CD4-positive, alpha-beta T cell treated with Interleukin-4 for 1 hour (primary cell): ENCODE results near the gene PIK3R4.

ENCODE experiments used
- DNase-seq, 2 donors: peaks; one replicate each; pipeline ENCODE4 v3.0.0-alpha.2; 2020 to 2022

The PIK3R4 gene

DNA sequence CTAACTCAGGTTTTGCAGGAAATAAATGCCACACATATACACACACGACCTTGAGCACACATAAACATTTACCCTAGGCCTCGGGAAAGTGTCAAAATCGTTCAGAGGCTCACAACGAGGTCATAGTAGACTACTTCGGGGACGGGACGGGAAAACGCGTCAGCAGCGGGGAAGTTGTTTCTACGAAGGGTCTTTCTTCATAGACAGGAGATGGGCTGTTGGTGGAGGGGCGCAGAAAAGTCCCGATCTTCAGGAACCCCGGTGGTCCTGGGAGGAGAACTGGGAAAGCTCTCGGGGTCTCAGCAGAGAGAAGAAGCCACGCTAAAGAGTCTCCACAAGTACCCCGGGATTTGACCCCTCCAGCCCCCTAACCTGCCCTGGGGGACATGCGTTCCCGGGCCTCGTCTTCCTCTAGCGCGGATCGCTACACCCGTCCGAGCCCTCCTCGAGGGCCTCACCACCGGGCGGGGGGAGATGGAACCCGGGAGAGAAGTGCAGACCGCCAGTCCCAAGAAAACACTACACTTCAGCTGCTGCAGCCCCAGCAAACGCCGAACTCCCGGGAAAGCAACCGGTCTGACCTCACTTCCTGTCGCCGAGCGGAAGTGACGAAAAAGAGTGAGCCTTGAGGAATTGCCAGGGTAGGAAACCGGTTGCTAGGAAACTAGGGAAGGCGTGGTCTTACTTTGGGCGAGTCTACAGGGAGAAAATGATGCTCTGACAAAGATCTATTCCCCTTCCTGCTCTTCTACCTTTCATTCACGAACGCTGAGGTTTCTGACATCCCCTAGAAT is at the start of gene PIK3R4:
PIK3R4 (minus strand) TSS at position 584 of the 794 bp plus-strand sequence. CDS start 1,611 bp downstream, outside the sequence.
- DNase-seq: peak; percentile 98

DNA sequence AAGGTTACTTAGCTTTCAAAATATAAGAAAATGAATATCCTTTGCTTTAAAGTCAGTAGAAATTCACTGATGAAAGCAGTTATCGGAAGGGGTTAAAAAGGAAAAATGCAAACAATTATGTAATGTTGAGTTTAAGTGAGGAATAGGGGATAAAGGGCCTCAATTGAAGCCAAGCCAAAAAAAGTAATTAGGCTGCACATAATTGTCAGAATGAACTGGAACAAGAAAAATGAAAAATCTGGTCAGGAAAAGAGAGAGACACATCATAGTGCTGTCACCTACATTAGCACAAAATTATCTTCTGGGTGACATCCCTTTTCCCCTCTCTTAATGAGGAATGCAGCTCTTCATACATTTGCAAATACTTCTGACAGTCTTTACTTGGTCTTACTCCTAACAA is 48.8 kb upstream of the PIK3R4 start:
- DNase-seq: no peak

DNA sequence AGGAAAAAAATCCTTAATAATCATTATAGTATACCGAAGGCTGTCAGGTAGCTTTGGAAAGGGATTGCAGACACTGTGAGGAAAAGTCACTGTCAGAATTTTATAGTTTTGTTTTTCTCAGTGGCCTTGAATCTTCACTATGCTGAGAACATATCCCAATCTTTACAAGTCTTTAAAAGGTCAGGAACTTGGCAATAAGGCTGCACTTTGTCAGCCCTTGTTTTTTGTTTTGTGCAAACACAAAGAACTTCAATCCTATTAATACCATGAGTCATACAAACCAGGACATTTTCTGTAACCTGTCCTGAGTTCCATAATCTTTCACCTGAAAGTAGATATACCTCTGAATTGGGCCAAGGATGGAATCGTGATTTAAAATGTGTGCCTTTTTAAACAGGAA is 45.6 kb upstream of the PIK3R4 start:
- DNase-seq: no peak

DNA sequence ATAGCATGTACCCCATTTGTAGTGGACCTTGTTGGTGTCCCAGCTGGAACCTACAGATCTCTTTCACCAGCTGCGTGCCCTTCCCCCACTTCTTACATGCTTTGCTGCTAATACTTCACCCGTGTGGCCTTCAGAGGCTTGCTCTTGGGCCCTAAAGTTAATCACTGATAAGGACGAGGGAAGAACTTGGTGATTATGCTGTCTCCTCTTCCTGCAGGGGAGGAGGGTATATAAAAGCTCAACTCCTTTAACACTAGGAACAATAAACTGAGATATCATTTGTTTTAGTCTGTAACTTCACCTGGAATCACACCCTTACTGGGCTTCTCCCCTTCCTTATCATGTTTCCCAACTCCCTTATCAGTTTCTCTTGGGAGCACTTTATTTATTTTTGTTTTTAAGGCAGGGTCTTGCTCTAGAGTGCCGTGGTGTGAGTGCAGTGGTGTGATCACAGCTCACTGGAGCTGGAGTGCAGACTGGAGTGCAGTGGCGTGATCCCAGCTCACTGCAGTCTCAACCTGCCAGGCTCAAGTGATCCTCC is 43.2 kb upstream of the PIK3R4 start:
- DNase-seq: no peak

DNA sequence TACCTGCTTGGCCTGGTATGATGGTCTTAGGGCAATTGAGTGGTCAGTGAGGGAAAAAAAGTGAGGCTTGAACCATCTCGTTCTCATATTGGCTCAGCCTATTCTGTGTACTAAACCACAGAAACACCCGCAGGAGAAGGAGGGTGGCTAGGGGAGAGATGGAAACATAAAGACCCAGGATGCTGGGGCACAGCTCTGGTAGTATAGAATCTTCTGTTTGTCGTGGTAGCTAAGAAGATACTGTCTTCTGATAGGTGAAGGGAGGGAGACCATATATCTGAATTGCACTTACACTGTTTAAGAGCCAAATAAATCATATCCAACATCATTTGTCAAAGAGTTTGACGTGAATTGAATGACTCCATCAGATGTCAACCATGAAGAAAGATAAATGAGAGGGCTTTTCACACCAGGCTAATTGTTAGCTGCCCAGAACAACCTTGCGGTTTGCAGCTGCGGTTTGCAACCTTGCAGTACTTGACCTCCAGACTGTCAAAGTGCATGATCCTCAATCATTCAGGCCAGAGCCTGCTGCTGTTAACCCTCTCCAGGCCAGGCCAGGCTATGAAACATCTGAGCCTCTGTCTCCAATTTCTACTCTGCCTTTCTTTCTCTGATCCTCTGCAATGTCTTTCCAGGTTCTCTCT is 40.9 kb upstream of the PIK3R4 start:
- no peak for DNase-seq

DNA sequence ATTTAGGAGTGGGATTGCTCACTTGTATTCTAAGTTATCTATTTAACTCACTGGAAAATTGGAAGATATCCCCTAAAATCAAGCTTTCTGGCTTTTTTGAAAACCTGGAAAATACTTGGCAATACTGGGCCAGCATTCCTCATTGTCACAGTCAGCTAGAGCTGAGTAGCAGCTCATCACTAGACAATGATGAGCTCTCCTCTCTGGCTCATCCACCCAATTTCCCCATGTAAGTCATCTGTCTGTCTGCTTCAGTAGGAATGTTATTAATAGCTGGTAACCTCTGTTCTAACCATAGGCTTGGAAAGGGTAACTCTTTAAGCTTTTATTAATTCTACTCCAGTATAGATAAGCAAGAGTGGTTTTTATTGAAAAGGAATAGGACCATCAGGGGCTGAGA is 39.7 kb upstream of the PIK3R4 start:
- DNase-seq: no peak

DNA sequence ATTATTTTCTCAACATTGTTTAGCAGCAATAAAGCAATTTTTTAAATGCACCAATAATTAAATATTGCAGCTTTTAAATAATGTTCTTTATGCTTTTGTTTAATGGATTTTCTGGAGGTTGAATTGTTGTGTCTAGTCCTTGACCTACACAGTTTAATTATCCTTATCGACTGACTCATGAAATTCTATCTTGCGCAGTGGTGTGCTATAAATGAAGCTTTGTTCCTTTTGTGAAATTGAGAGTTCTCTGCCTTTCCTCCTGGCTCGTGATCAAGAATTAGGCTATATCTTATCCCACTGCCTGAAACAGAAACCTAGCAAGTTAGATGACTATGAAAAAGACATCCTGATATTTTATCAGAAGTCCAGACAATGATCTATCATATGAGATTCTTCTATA is 37.0 kb upstream of the PIK3R4 start:
- no peak for DNase-seq

DNA sequence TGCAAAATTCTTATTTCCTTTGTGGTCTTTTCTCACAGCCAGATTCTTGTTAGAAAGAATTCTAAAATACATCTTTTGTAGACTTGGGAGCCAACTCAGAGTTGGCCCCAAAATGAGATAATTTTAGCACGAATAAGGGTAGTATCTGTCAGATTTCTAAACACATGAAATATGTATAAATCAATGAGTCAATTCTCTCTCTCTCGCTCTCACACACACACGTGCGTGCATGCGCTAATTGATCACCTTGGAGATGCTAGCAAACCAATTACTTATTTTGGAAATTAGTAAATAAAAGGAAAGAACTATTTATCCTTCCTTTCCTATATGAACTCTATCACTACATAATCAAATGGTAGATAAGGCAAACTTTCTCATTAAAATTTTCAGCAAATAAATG is 32.9 kb upstream of the PIK3R4 start:
- no peak for DNase-seq

DNA sequence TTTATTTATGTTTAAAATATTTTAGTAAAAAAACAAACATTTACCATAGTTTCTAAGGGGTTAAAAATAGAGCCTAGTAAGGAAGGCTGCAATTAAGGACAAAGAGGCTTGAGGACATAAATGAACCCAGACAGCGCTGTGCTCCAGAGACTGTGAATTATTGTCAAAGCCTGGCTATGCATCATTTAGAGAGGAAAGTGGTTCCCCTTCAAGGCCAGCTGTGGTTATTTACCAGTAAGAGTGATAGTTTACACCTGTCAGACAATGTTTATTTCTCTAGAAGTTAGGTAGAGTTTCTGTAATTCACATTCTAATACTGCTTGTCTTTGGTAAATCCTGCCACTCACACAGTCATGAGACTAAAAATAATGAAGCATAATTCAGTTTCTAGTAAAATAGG is 32.4 kb upstream of the PIK3R4 start:
- no peak for DNase-seq

DNA sequence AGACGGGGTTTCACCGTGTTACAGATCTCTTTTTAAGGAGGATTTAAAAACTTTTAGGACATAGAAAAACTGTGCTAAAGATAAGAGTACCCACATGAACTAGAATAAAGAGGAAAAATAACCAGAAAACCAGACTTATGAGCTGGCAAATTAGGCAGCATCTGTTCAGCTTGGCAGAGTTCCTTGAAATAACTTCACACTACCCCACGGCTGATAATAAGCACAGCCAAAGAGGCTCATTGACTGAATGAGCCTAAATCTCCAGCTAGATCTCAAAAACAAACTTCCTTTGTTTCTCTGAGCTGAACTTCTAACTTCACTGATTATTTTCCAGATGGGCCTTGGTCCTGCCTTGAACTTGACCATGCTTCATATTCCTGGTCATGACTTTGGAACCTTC is 26.7 kb upstream of the PIK3R4 start:
- no peak for DNase-seq

DNA sequence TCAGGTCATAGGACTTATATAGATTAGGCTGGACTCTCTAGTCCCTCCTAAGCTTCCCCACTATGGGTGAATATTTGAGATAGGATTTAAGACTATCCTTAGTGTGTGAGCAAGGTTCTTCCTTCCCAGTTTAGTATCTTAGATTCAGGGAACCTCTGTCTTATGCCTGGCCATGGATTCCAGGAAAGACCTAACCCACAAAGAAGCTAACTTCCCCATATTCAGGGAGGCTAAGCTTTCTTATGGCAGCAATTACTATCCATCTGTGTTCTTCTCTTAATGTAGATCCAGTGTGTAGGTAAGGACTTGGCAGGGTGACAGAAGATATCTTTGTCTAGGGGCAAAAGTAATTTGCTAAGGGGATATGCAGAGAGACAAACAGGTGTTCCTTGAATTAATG is 25.5 kb upstream of the PIK3R4 start:
- DNase-seq: no peak

DNA sequence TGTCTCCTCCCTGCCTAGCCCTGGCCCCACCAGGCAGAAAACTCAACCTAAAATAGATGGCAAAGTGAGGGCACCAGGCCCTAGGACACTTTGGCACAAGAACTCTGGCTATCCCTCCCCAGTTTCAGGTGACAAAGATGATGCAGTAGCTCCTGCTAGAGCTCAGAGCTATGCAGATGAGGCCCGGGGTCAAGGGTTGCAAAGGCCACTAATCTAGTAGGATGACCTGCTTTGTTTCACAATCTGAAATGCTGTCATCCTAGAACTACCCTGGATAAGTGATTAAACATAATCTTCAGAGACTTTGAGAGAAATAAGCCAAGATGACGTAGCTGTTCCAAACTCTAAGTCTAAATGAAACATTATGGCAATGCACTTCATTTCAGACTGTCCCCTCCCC is 24.0 kb upstream of the PIK3R4 start:
- no peak for DNase-seq

DNA sequence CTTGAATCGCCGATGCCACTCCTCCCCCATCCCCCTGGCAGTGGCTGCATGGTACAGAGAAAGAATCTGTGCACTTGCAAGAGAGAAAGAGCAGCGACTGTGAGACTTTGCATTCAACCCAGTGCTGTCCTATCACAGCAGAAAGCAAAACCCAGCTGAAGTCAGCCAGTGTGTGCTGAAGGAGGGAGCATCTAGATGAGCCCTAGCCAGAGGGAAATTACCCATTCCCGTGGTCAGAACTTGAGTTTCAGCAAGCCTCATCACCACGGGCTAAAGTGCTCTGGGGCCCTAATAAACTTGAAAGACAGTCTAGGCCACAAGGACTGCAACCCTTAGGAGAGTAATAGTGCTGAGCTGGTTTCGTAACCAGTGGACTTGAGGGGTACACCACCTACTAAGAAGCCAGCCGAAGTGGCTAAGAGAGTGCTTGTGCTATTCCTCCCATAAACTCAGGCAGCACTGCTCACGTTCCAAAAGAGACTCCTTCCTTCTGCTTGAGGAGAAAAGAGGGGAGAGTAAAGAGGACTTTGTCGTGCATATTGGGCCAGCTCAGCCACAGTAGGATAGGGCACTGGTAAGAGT is 15.2 kb upstream of the PIK3R4 start:
- no peak for DNase-seq

DNA sequence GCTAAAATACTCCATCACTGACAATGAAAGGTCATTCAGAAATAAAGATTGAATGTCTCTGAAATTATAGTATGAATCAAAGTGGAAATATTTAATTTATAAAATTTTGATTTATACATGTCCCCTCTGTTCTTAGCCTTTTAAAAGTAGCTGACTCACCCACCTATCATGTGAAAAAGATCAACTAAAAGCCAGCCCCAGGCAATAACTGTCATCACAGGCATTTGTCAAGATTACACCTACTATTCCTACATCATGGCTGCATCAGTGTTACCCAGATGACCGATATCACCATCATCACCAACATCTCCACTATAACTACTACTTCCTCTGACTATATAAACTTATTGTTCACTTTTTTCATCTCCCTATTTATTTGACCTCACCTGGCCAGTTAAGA is 14.3 kb upstream of the PIK3R4 start:
- no peak for DNase-seq

DNA sequence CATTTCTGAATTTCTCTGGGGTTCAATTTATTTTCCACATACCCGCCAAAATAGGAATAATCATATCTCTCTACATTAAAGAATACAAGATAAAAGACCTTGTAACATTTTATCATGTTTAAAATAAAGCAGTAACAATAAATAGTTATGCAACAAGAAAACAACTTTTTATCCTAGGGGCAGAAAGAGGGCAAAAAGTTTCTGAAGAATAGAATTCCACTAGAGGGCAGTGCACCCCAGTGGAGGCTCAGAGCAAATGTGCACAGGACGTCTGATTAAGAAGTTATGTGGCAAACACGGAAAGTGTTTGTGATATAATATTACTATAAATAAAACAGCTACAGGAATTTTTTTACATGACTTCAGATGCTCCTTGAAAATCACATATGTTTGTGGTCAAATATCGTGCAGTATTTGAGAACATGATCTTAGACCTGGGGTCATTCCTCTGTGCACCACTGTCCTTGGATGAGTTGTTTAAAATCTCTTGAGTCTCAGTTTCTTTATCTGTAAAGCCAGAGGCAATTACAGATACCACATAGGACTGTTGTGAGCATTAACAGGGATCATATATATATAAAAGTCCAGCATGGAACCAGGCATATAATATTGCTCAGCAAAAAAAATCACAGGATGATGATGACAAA is 13.2 kb upstream of the PIK3R4 start:
- DNase-seq: peak; percentile 51 to 70

DNA sequence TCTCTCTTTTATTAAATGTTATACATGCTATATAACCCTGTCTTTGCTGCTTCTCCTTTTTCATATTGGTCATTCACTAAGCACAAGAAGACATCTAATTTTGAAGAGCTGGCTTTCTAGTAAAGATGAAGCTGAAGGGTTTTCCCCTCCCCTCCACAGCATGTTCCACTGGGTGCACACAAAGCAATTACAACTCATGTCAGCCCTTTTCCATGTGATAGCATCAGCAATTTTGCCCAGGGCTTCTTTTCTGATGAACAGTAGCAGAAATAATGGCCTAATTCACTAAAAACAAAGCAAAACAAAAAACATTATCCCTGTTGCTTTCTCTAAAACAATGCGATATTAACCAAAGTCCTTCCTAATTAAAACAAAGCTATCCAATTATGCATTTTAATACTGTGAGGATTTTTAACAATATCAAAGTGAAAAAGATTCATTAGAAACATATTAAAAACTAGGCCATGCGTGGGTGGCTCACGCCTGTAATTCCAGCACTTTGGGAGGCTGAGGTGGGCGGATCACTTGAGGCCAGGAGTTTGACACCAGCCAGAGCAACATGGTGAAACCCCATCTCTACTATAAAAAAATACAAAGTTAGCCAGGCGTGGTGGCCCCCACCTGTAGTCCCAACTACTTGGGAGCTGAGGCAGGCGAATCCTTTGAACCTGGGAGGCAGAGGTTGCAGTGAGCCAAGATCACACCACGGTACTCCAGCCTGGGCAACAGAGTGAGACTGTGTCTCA is 12.2 kb upstream of the PIK3R4 start:
- no peak for DNase-seq

DNA sequence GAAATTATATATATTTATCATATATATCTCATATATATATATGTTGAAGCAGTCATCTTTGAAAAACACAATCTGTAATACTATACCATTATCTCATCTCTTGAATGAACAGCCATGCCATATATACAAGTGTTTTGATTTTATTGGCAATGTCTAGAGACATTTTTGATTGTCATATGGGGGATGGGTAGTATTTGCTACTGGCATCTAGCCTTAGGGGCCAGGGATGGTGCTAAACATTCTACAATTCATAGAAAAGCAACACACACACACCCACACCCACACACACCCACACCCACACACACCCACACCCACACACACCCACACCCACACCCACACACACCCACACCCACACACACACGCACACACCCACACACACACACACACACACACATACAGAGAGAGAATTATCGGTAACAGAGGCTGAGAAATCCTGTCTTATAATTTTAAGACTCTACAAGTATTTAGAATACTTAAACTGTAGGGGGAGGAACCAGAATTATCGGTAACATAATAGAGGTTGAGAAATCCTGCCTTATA is 11.1 kb upstream of the PIK3R4 start:
- DNase-seq: no peak

DNA sequence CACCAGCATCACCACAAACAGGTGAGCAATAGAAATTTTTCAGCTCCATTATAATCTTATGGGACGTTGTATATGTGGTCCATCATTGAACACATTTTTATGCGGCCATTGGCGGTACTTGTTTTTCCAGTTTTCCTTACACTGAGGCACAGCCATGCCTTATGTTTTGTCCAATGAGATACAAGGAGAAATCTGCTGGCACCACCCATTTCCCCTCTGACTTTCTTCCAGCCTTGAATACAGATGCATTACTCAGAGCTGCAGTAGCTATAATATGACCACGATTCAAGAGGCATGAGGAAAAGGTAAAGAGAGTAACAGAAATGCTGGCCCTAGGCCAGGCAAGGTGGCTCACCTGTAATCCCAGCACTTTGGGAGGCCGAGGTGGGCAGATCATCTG is 9.0 kb upstream of the PIK3R4 start:
- DNase-seq: no peak

DNA sequence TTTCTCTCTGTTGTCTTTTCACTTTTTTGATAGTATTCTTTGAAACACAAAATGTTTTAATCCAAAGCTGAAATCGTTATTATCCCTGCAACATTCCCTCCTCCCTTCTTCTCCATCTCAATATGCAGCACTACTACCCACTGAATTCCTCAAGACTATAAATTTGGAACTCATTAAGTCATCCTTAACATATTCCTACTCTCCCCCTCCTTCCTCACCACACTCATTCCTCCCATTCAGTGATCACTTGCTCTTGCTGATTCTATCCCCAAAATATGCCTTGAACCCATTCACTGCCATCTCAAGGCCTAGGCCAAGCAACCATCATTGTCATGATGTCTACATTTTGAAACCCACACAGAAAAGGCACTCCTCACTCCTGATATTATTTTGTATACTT is 2.4 kb upstream of the PIK3R4 start:
- DNase-seq: no peak

DNA sequence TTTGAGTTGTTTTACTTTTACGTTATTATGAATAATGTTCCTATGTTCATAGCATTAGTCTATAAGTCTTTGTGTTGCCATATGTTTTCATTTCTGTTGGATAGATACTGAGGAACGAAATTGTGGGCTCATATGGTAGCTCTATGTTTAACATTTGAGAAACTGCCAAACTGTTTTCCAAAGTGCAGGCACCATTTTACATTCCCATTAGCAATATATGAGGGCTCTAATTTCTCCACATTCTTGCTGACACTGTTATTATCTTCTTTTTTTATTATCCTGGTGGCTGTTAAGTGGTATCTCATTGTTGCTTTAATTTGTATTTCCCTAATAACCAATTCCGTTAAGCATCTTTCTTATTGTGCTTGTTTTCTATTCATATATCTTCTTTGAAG is 1.8 kb upstream of the PIK3R4 start:
- no peak for DNase-seq

DNA sequence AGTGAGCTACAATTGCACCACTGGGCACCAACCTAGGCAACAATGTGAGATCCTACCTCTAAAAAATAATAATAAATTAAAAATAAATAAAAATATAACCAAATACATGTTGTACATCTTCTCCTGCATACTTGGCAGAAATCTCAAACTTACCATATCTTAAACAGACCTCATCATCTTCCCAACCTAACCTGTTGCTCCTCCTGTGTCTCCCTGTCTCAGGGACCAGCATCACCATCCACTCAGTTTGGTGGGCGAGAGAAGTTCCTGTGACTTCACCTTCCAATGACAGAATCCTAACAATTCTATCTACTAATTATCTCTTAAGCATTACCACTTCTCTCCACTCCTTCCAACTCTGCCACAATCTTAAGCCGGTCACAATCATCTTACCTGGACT is 3.3 kb downstream of the PIK3R4 start:
- no peak for DNase-seq

DNA sequence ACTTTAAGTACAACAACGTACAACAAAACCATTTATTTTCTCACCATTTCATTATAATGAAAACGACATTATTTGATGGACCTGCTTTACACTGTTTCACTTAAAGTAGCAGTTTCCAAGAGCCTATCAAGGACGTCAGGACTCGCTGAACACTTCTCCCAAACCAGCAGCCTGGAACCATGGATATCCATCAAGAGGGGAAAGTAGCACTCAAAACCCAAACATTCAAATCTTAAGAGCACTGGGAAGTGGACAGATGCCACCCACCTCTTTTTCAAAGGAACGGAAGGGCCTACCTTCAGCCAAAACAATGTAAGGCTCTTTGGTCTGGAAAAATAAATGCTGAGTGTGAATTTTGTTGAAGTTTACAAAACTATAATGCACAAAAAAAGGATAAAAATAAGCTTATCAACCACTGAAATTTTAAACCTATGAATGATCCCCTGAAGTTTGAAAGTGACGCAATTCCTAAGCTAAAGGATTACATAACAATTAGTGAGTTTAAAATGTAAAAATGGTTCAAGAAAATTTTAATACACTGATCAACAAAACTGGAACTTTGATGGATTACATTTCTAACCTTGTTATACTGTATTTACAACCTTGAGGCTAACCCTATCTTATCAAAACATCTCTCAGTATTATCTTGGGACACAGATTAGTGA is 4.6 kb downstream of the PIK3R4 start:
- no peak for DNase-seq
